CD14-positive monocyte (primary cell): ENCODE data around the gene IL6. TPM values are rescaled to one million over a fixed set of nuclear protein-coding genes. Genes with fewer than 3 reads are reported as not detected.

Experiments
- DNase-seq, 3 donors: peaks; one replicate each; pipeline ENCODE4 v3.0.0-alpha.2; 2011 to 2022
- H2AFZ ChIP-seq: 2 replicates; pipeline ENCODE4 v1.6.0; 2012; ENCODE audit warnings: mild to moderate bottlenecking, low read depth, low read length, inconsistent platforms; ENCODE audit not compliant: insufficient read depth, poor library complexity, severe bottlenecking
- H3K27ac ChIP-seq, 2 donors: 1 replicate in 1 of 2; 2 replicates in 1 of 2; pipeline ENCODE4 v1.5.1; 2012 to 2013; ENCODE audit warnings: low read length in 2 of 2, control low read depth in 1 of 2, inconsistent platforms in 1 of 2, low read depth in 1 of 2, mild to moderate bottlenecking in 1 of 2
- H3K27me3 ChIP-seq, 2 donors: one replicate each; pipeline versions ENCODE4 v1.6.0 to v1.6.1; 2011 to 2013; ENCODE audit warnings: low read length in 2 of 2; ENCODE audit not compliant: control insufficient read depth in 2 of 2, insufficient read depth in 2 of 2
- H3K36me3 ChIP-seq, 2 donors: replicated peaks in 1 of 2; 1 replicate in 1 of 2; 2 replicates in 1 of 2; pipeline versions ENCODE4 v1.5.1 to v1.6.1; 2012 to 2013; ENCODE audit warnings: low read length in 2 of 2, control low read depth in 1 of 2, inconsistent platforms in 1 of 2, mild to moderate bottlenecking in 1 of 2; ENCODE audit not compliant: insufficient read depth in 2 of 2, control insufficient read depth in 1 of 2
- H3K4me1 ChIP-seq, 2 donors: 1 replicate in 1 of 2; 2 replicates in 1 of 2; pipeline versions ENCODE4 v1.5.1 to v1.6.1; 2012 to 2013; ENCODE audit warnings: low read length in 2 of 2, control low read depth in 1 of 2, inconsistent platforms in 1 of 2, mild to moderate bottlenecking in 1 of 2, moderate library complexity in 1 of 2; ENCODE audit not compliant: insufficient read depth in 2 of 2, control insufficient read depth in 1 of 2
- H3K4me2 ChIP-seq: replicated peaks from 2 replicates; pipeline ENCODE3; 2012; ENCODE audit warnings: low read length, moderate library complexity, mild to moderate bottlenecking; ENCODE audit not compliant: poor library complexity, severe bottlenecking; ENCODE audit errors: extremely low read depth
- H3K4me3 ChIP-seq, 3 experiments: fragments of 200-600 bp in 1 of 3; sonication (generic) in 1 of 3; replicated peaks in 1 of 3; 1 replicate in 2 of 3; 2 replicates in 1 of 3; pipeline ENCODE4 v1.5.1; 2011 to 2013; ENCODE audit warnings: low read length in 3 of 3, mild to moderate bottlenecking in 3 of 3, control low read depth in 2 of 3, low read depth in 2 of 3, inconsistent platforms in 1 of 3, moderate library complexity in 1 of 3
- H3K79me2 ChIP-seq: 2 replicates; pipeline ENCODE4 v1.6.0; 2012; ENCODE audit warnings: mild to moderate bottlenecking, control low read depth, inconsistent platforms, low read length, moderate library complexity; ENCODE audit not compliant: insufficient read depth
- H3K9ac ChIP-seq: 2 replicates; pipeline ENCODE4 v1.6.0; 2017; ENCODE audit warnings: low read length, mild to moderate bottlenecking; ENCODE audit not compliant: insufficient read depth, poor library complexity, severe bottlenecking
- H3K9me3 ChIP-seq, 2 donors: replicated peaks in 1 of 2; 1 replicate in 1 of 2; 2 replicates in 1 of 2; pipeline versions ENCODE4 v1.5.1 to v1.6.1; 2012 to 2013; ENCODE audit warnings: low read length in 2 of 2, control low read depth in 1 of 2; ENCODE audit not compliant: control insufficient read depth in 1 of 2, insufficient read depth in 1 of 2
- H4K20me1 ChIP-seq: 2 replicates; pipeline ENCODE4 v1.6.0; 2012; ENCODE audit warnings: mild to moderate bottlenecking, low read length, control low read depth, moderate library complexity; ENCODE audit not compliant: insufficient read depth
- H3K27ac Mint-ChIP-seq, 7 donors: one replicate each; pipeline ENCODE4 v1.8.0; 2020; ENCODE audit warnings: mild to moderate bottlenecking in 7 of 7, mixed read lengths in 7 of 7, moderate library complexity in 6 of 7, inconsistent platforms in 2 of 7
- H3K27me3 Mint-ChIP-seq, 3 donors: one replicate each; pipeline ENCODE4 v1.8.0; 2021 to 2022; ENCODE audit warnings: low read depth in 3 of 3, mild to moderate bottlenecking in 3 of 3, mixed read lengths in 3 of 3, moderate library complexity in 3 of 3, inconsistent platforms in 1 of 3
- H3K36me3 Mint-ChIP-seq, 2 donors: one replicate each; pipeline ENCODE4 v1.8.0; 2020; ENCODE audit warnings: mixed read lengths in 2 of 2, inconsistent platforms in 1 of 2, mild to moderate bottlenecking in 1 of 2
- H3K4me1 Mint-ChIP-seq: one replicate; pipeline ENCODE4 v1.8.0; 2020; ENCODE audit warnings: mild to moderate bottlenecking, mixed read lengths
- H3K4me3 Mint-ChIP-seq, 2 donors: one replicate each; pipeline ENCODE4 v1.8.0; 2020; ENCODE audit warnings: mild to moderate bottlenecking in 2 of 2, mixed read lengths in 2 of 2, moderate library complexity in 1 of 2
- H3K9me3 Mint-ChIP-seq, 7 donors: one replicate each; pipeline ENCODE4 v1.8.0; 2020 to 2022; ENCODE audit warnings: mixed read lengths in 7 of 7, mild to moderate bottlenecking in 6 of 7, moderate library complexity in 6 of 7, inconsistent platforms in 2 of 7
- CTCF ChIP-seq: fragments of 200-600 bp; IDR thresholded peaks from one replicate; pipeline ENCODE4 v1.8.0; 2022; ENCODE audit warnings: antibody characterized with exemption, mild to moderate bottlenecking
- WGBS: methylation state at CpG from one replicate; pipeline ENCODE4 v1.1.5; 2013; ENCODE audit warnings: missing lambda C conversion rate; ENCODE audit not compliant: insufficient coverage; 5-methylcytosine and 5-hydroxymethylcytosine counted together
- intact Hi-C, 2 donors: fragments of 100-400 bp; cut with micrococcal nuclease; formaldehyde crosslinking; loops; one replicate each; pipeline versions ENCODE4 v1.15.0 to v1.15.1; 2023
- polyA plus RNA-seq, 3 donors: library from polyadenylated mRNA; depleted of rRNA in 1 of 3; unstranded in 2 of 3; stranded (reverse) in 1 of 3; fragments of 300-500 nt in 2 of 3; fragments of >200 nt in 1 of 3; fragmentation: Illumina TruSeq in 2 of 3; gene quantifications; 1 replicate in 2 of 3; 2 replicates in 1 of 3; pipeline ENCODE4 v1.2.3, GENCODE V29; 2012 to 2021

The IL6 gene
- polyA plus RNA-seq, 3 donors, result 0.28 to 3.5 (median 1.6) TPM

- no CpG with 5 or more reads among the region's 3 CpGs for WGBS
- H3K27me3 ChIP-seq, result peaks cover 10 to 14% of the 10 kb centered on the region in 2 donors
- DNase-seq, result no peak
These were observed 2.3 kb downstream of the IL6 start for GRCh38 chr7:22729180-22729825.

GRCh38 chr7:22730066-22730710 is 3.2 kb downstream of the IL6 start:
- no peak overlapping the region for H3K27ac ChIP-seq
- Mint-ChIP-seq H3K9me3 (peaks cover 0 to 2% (median 0%) of the 10 kb centered on the region in 7 donors), H3K4me3 (no peak overlapping the region)

More at GRCh38 chr7:22729180-22729825, 2.3 kb downstream of the IL6 start:
- Mint-ChIP-seq H3K27me3 (peaks cover 6 to 9% (median 7%) of the 10 kb centered on the region in 3 donors), H3K4me3 (no peak overlapping the region), H3K36me3 (no peaks in the 10 kb centered on the region), H3K4me1 (peaks cover 37% of the 10 kb centered on the region), H3K27ac (no peak overlapping the region), H3K9me3 (peaks cover 0 to 2% (median 0%) of the 10 kb centered on the region in 7 donors)
- Histone ChIP-seq H3K27ac (no peak overlapping the region), H3K4me1 (peaks cover 26 to 33% of the 10 kb centered on the region in 2 donors), H3K36me3 (no peaks in the 10 kb centered on the region), H3K79me2 (no peaks in the 10 kb centered on the region), H4K20me1 (no peaks in the 10 kb centered on the region), H3K9ac (no peak overlapping the region), H2AFZ (no peak overlapping the region), H3K4me3 (no peak overlapping the region), H3K9me3 (no peaks in the 10 kb centered on the region), H3K4me2 (no peak overlapping the region)
- no peak for TF ChIP-seq CTCF
- intact Hi-C loops, result loop anchor here (2.0 to 10.0 kb wide), 2 partner anchors 65 to 169 kb away; no protein-coding TSS in a partner anchor

More at GRCh38 chr7:22730066-22730710, 3.2 kb downstream of the IL6 start:
- Histone ChIP-seq H3K9me3 (no peaks in the 10 kb centered on the region), H3K4me1 (peaks cover 23 to 25% of the 10 kb centered on the region in 2 donors), H3K4me2 (no peak overlapping the region), H3K79me2 (no peaks in the 10 kb centered on the region), H3K36me3 (no peaks in the 10 kb centered on the region), H4K20me1 (no peaks in the 10 kb centered on the region), H3K9ac (no peak overlapping the region), H3K27me3 (peaks cover 10 to 14% of the 10 kb centered on the region in 2 donors), H2AFZ (no peak overlapping the region), H3K4me3 (no peak overlapping the region)
- no peak overlapping the region for H3K27ac Mint-ChIP-seq
- peaks cover 30% of the 10 kb centered on the region for H3K4me1 Mint-ChIP-seq
- intact Hi-C loops, result no loop called here
- peaks cover 7 to 9% (median 9%) of the 10 kb centered on the region in 3 donors for H3K27me3 Mint-ChIP-seq
- WGBS, result 80% methylated on average over 1 of the region's 2 CpGs
- no peaks in the 10 kb centered on the region for H3K36me3 Mint-ChIP-seq
- DNase-seq, result no peak
- no peak for TF ChIP-seq CTCF
